H1 (cell line): ENCODE measurements around the gene SIRT5. TPM values are rescaled to one million over a fixed set of nuclear protein-coding genes. Genes with fewer than 3 reads are reported as not detected.

Source experiments
- CTCF ChIA-PET: fragments of 300-600 bp; sonication (Branson Sonifier 250); formaldehyde crosslinking; loops from one replicate; lab custom pipeline; 2021; ENCODE audit not compliant: partially characterized antibody; lab: Charles Lee
- POLR2A ChIA-PET: fragments of 300-600 bp; sonication (Branson Sonifier 250); formaldehyde crosslinking; loops from one replicate; lab custom pipeline; 2021; ENCODE audit warnings: inconsistent platforms; ENCODE audit not compliant: partially characterized antibody; lab: Charles Lee
- DNase-seq, 2 experiments: peaks; one replicate each; pipeline versions ENCODE4 v3.0.0 to v3.0.0-alpha.2; 2010 to 2022; ENCODE audit warnings: low spot score in 2 of 2, low read depth in 1 of 2, mixed read lengths in 1 of 2
- FAIRE-seq: peaks from 2 replicates; lab custom pipeline; 2011; peaks lifted over from hg19 to GRCh38; lab: Jason Lieb, UNC
- H2AFZ ChIP-seq: 2 replicates; pipeline ENCODE4 v1.8.1; 2012; ENCODE audit warnings: low read length, inconsistent platforms
- H2AK5ac ChIP-seq: 2 replicates; pipeline ENCODE4 v1.6.1; 2013; ENCODE audit warnings: low read depth, low read length
- H2BK120ac ChIP-seq: replicated peaks from 2 replicates; pipeline ENCODE3; 2013; ENCODE audit warnings: low read depth, low read length, inconsistent platforms
- H2BK12ac ChIP-seq: 2 replicates; pipeline ENCODE4 v1.6.1; 2013; ENCODE audit warnings: low read depth, low read length
- H2BK15ac ChIP-seq: 2 replicates; pipeline ENCODE4 v1.6.1; 2013; ENCODE audit warnings: low read length
- H2BK20ac ChIP-seq: 2 replicates; pipeline ENCODE4 v1.6.1; 2013; ENCODE audit warnings: low read length
- H2BK5ac ChIP-seq: 2 replicates; pipeline ENCODE4 v1.6.1; 2013; ENCODE audit warnings: low read depth, low read length
- H3K14ac ChIP-seq: 2 replicates; pipeline ENCODE4 v1.6.1; 2013; ENCODE audit warnings: inconsistent platforms; ENCODE audit not compliant: insufficient read length
- H3K18ac ChIP-seq: 2 replicates; pipeline ENCODE4 v1.6.1; 2013; ENCODE audit warnings: low read length; ENCODE audit errors: extremely low read depth
- H3K23ac ChIP-seq: 2 replicates; pipeline ENCODE4 v1.6.1; 2013; ENCODE audit warnings: inconsistent platforms; ENCODE audit not compliant: insufficient read length
- H3K23me2 ChIP-seq: 2 replicates; pipeline ENCODE4 v1.6.1; 2013; ENCODE audit warnings: low read depth, low read length
- H3K27ac ChIP-seq: 2 replicates; pipeline ENCODE4 v1.6.1; 2011; ENCODE audit warnings: low read depth, low read length, inconsistent platforms
- H3K27me3 ChIP-seq, 4 experiments: replicated peaks in 1 of 4; 1 replicate in 1 of 4; 2 replicates in 3 of 4; pipeline versions ENCODE4 v1.6.1 to v1.8.1; 2011 to 2013; ENCODE audit warnings: low read length in 3 of 4, mild to moderate bottlenecking in 3 of 4, inconsistent platforms in 2 of 4, mixed read lengths in 2 of 4, moderate library complexity in 1 of 4; ENCODE audit not compliant: control insufficient read depth in 3 of 4, insufficient read depth in 3 of 4; ENCODE audit errors: extremely low read depth in 1 of 4
- H3K36me3 ChIP-seq, 4 experiments: 2 replicates each; pipeline versions ENCODE4 v1.6.1 to v1.8.1; 2011 to 2013; ENCODE audit warnings: mild to moderate bottlenecking in 4 of 4, low read length in 3 of 4, moderate library complexity in 2 of 4, control low read depth in 1 of 4, inconsistent platforms in 1 of 4; ENCODE audit not compliant: insufficient read depth in 4 of 4, control insufficient read depth in 2 of 4
- H3K4ac ChIP-seq: replicated peaks from 2 replicates; pipeline ENCODE3; 2013; ENCODE audit warnings: low read length, low read depth, mixed read lengths, inconsistent platforms; ENCODE audit not compliant: insufficient read length
- H3K4me1 ChIP-seq, 4 experiments: replicated peaks in 1 of 4; 1 replicate in 1 of 4; 2 replicates in 3 of 4; pipeline versions ENCODE4 v1.6.1 to v1.8.1; 2011 to 2013; ENCODE audit warnings: low read length in 3 of 4, inconsistent platforms in 2 of 4, mixed read lengths in 1 of 4; ENCODE audit not compliant: insufficient read depth in 4 of 4, control insufficient read depth in 3 of 4
- H3K4me2 ChIP-seq, 2 experiments: 2 replicates each; pipeline versions ENCODE4 v1.6.1 to v1.8.1; 2011 to 2013; ENCODE audit warnings: low read depth in 2 of 2, low read length in 2 of 2, control low read depth in 1 of 2, inconsistent platforms in 1 of 2, mild to moderate bottlenecking in 1 of 2; ENCODE audit not compliant: insufficient read depth in 1 of 2
- H3K4me3 ChIP-seq, 4 experiments: fragments of 200-600, 300-600 bp in 1 of 4; sonication (generic), shearing (Covaris generic), sonication (Bioruptor Twin) in 1 of 4; 2 replicates each; pipeline versions ENCODE4 v1.5.1 to v1.8.1; 2011 to 2016; ENCODE audit warnings: low read length in 4 of 4, low read depth in 3 of 4, control low read depth in 2 of 4, inconsistent platforms in 2 of 4, mild to moderate bottlenecking in 2 of 4, mixed read lengths in 1 of 4, moderate library complexity in 1 of 4; ENCODE audit not compliant: insufficient read depth in 2 of 4; ENCODE audit errors: extremely low read depth in 1 of 4
- H3K56ac ChIP-seq: replicated peaks from 2 replicates; pipeline ENCODE3; 2013; ENCODE audit warnings: low read depth, mild to moderate bottlenecking, mixed read lengths, low read length, inconsistent platforms; ENCODE audit not compliant: insufficient read length
- H3K79me1 ChIP-seq: 2 replicates; pipeline ENCODE4 v1.6.1; 2013; ENCODE audit warnings: low read depth, low read length, control low read depth
- H3K79me2 ChIP-seq, 2 experiments: 2 replicates each; pipeline versions ENCODE4 v1.6.1 to v1.8.1; 2012 to 2013; ENCODE audit warnings: low read length in 2 of 2, mild to moderate bottlenecking in 2 of 2, inconsistent platforms in 1 of 2; ENCODE audit not compliant: insufficient read depth in 2 of 2, control insufficient read depth in 1 of 2
- H3K9ac ChIP-seq, 4 experiments: replicated peaks in 1 of 4; 1 replicate in 1 of 4; 2 replicates in 3 of 4; pipeline versions ENCODE4 v1.6.1 to v1.8.1; 2011 to 2013; ENCODE audit warnings: low read depth in 3 of 4, low read length in 3 of 4, control low read depth in 2 of 4, mild to moderate bottlenecking in 2 of 4, moderate library complexity in 2 of 4, inconsistent platforms in 1 of 4; ENCODE audit errors: extremely low read depth in 1 of 4
- H3K9me3 ChIP-seq, 2 experiments: 2 replicates each; pipeline versions ENCODE4 v1.6.1 to v1.8.1; 2012 to 2013; ENCODE audit warnings: mild to moderate bottlenecking in 2 of 2, moderate library complexity in 2 of 2, control low read depth in 1 of 2, inconsistent platforms in 1 of 2, low read depth in 1 of 2, low read length in 1 of 2, mixed read lengths in 1 of 2; ENCODE audit not compliant: insufficient read depth in 2 of 2
- H4K20me1 ChIP-seq, 2 experiments: replicated peaks in 1 of 2; 2 replicates each; pipeline versions ENCODE3 to v1.8.1; 2011 to 2013; ENCODE audit warnings: inconsistent platforms in 2 of 2, low read length in 2 of 2, mild to moderate bottlenecking in 1 of 2; ENCODE audit not compliant: insufficient read depth in 2 of 2, control insufficient read depth in 1 of 2
- H4K5ac ChIP-seq: 2 replicates; pipeline ENCODE4 v1.6.1; 2013; ENCODE audit warnings: low read length, low read depth, mixed read lengths, inconsistent platforms; ENCODE audit not compliant: insufficient read length
- H4K8ac ChIP-seq: 2 replicates; pipeline ENCODE4 v1.8.0; 2013; ENCODE audit warnings: mild to moderate bottlenecking, moderate library complexity, low read length, inconsistent platforms; ENCODE audit not compliant: insufficient read depth; ENCODE audit errors: extremely low read depth
- H4K91ac ChIP-seq: replicated peaks from 2 replicates; pipeline ENCODE3; 2013; ENCODE audit warnings: low read length, mixed read lengths, inconsistent platforms; ENCODE audit not compliant: insufficient read length
- BACH1 ChIP-seq: IDR thresholded peaks from 2 replicates; pipeline ENCODE4 v1.6.1; 2012; ENCODE audit warnings: low read length, improper control_type of control experiment
- BCL11A ChIP-seq, 2 experiments: IDR thresholded peaks; one replicate each; pipeline ENCODE4 v1.6.1; 2011; ENCODE audit warnings: low read depth in 2 of 2, low read length in 2 of 2, mild to moderate bottlenecking in 2 of 2
- CTBP2 ChIP-seq: IDR thresholded peaks from 2 replicates; pipeline ENCODE4 v1.7.0; 2011; ENCODE audit warnings: borderline replicate concordance, mild to moderate bottlenecking, moderate library complexity, mixed read lengths, low read length; ENCODE audit not compliant: insufficient read depth, insufficient read length
- EGR1 ChIP-seq: IDR thresholded peaks from 2 replicates; pipeline ENCODE4 v1.6.1; 2011; ENCODE audit warnings: low read depth, low read length, borderline replicate concordance
- JUN ChIP-seq: IDR thresholded peaks from 2 replicates; pipeline ENCODE4 v1.6.1; 2011; ENCODE audit warnings: low read depth, mild to moderate bottlenecking, improper control_type of control experiment, low read length
- KDM1A ChIP-seq: fragments of 200-600, 300-600 bp; sonication (generic); IDR thresholded peaks from 2 replicates; pipeline ENCODE4 v1.7.1; 2016; ENCODE audit warnings: mild to moderate bottlenecking, low read length, borderline replicate concordance
- MAFK ChIP-seq: IDR thresholded peaks from 2 replicates; pipeline ENCODE4 v1.6.1; 2012; ENCODE audit warnings: low read depth, mild to moderate bottlenecking, improper control_type of control experiment, low read length
- NRF1 ChIP-seq: IDR thresholded peaks from 2 replicates; pipeline ENCODE4 v1.6.1; 2011; ENCODE audit warnings: mild to moderate bottlenecking, low read depth, low read length, improper control_type of control experiment
- POLR2A ChIP-seq, 2 experiments: IDR thresholded peaks; 1 replicate in 1 of 2; 2 replicates in 1 of 2; pipeline ENCODE4 v1.6.1; 2011; ENCODE audit warnings: low read depth in 2 of 2, low read length in 2 of 2, mild to moderate bottlenecking in 2 of 2; ENCODE audit errors: control extremely low read depth in 1 of 2
- SRF ChIP-seq: IDR thresholded peaks from 2 replicates; pipeline ENCODE4 v1.6.1; 2011; ENCODE audit warnings: mild to moderate bottlenecking, low read depth, low read length, moderate library complexity
- SUZ12 ChIP-seq: fragments of 200-600 bp; sonication (generic); IDR thresholded peaks from 2 replicates; pipeline ENCODE4 v1.6.1; 2012; ENCODE audit warnings: mild to moderate bottlenecking, inconsistent platforms, low read length, moderate library complexity, mixed read lengths
- TAF1 ChIP-seq: IDR thresholded peaks from 2 replicates; pipeline ENCODE4 v1.6.1; 2011; ENCODE audit warnings: mild to moderate bottlenecking, low read depth, low read length
- TAF7 ChIP-seq: optimal IDR thresholded peaks from 2 replicates; pipeline ENCODE3; 2011; ENCODE audit warnings: low read depth, mild to moderate bottlenecking, inconsistent platforms, low read length, moderate library complexity, borderline replicate concordance
- WGBS, 2 experiments: shearing (Covaris generic) in 1 of 2; methylation state at CpG; one replicate each; pipeline versions ENCODE4 v1.1.6 to v1.1.7; 2013 to 2015; ENCODE audit warnings: low lambda C conversion rate in 2 of 2, mixed read lengths in 2 of 2, inconsistent platforms in 1 of 2, low coverage in 1 of 2, missing lambda C conversion rate in 1 of 2; ENCODE audit not compliant: insufficient replicate concordance in 2 of 2, insufficient coverage in 1 of 2, insufficient read length in 1 of 2; ENCODE audit errors: extremely low coverage in 1 of 2, missing lambda C conversion rate in 1 of 2; 5-methylcytosine and 5-hydroxymethylcytosine counted together
- polyA plus RNA-seq, 7 experiments: library from polyadenylated mRNA; depleted of rRNA in 3 of 7; stranded (reverse) in 5 of 7; unstranded in 2 of 7; fragments of >200 nt in 5 of 7; fragments of 200-250 nt in 2 of 7; gene quantifications; 1 replicate in 5 of 7; 2 replicates in 1 of 7; 4 replicates in 1 of 7; pipeline versions ENCODE4 v1.2.1 to v1.2.3, GENCODE V29; 2011 to 2013; ENCODE audit warnings: missing spikeins in 2 of 7, mixed read lengths in 2 of 7
- total RNA-seq: library from RNA; stranded (reverse); fragmentation: NEBNext Ultra II Directional; extraction: Animal tissue kit (Norgen Biotek cat#: 25700); gene quantifications from 2 replicates; pipeline ENCODE4 v1.2.1, GENCODE V29; 2021
- TF ChIP-seq, protein P1 (sequence below): IDR thresholded peaks from 2 replicates; pipeline ENCODE4 v1.6.1; 2011; ENCODE audit warnings: low read depth, mild to moderate bottlenecking, low read length; ENCODE audit not compliant: insufficient read depth

The SIRT5 gene
- total and polyA plus RNA-seq, 2 of the 8 experiments (the other 6 are each of a cell fraction or from before 2014, with no cell fraction given), result 7.4 to 14.7 TPM

DNA sequence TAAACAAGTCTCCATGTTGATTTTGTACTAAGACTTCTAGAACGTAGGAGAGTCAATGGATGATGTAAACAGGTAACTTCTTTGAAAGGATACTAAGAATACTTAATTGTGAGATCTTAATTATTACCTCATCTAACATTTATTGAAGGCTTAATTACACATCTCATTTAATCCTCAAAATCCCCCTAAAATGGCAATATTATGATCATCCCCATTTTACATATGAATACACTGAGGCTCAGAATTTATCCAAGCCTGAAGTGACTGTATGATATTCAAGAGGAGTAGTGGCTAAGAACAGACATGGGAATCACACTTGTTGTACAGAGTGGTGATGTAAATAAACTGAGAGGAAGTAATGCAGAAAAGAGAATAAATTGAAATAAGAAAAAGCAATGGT lies 63.6 kb downstream of the SIRT5 start:
- Histone ChIP-seq H3K9me3 (no peaks in the 10 kb centered on the region), H2BK5ac (no peak overlapping the region), H2BK12ac (no peak overlapping the region), H2BK15ac (no peak overlapping the region), H3K4ac (no peak overlapping the region), H4K8ac (no peak overlapping the region), H3K4me3 (no peak overlapping the region), H2AFZ (no peak overlapping the region), H3K23me2 (no peaks in the 10 kb centered on the region), H4K20me1 (no peaks in the 10 kb centered on the region), H3K18ac (no peak overlapping the region), H3K27ac (no peak overlapping the region), H3K9ac (no peak overlapping the region), H2AK5ac (no peak overlapping the region), H3K27me3 (no peaks in the 10 kb centered on the region), H3K79me1 (no peaks in the 10 kb centered on the region), H3K4me1 (peaks cover 0 to 12% (median 2%) of the 10 kb centered on the region in 4 experiments; a peak in 2 of 7 replicates), H3K14ac (no peak overlapping the region), H3K79me2 (no peaks in the 10 kb centered on the region), H2BK120ac (no peak overlapping the region), H3K36me3 (peaks cover 0 to 20% (median 2%) of the 10 kb centered on the region in 4 experiments; a peak in 3 of 8 replicates), H2BK20ac (no peak overlapping the region), H4K91ac (no peak overlapping the region), H4K5ac (no peak overlapping the region), H3K23ac (no peak overlapping the region), H3K56ac (no peak overlapping the region), H3K4me2 (no peak overlapping the region)
- FAIRE-seq (no peak), DNase-seq (no peak)
- ChIA-PET CTCF (interaction anchor here (1.3 kb wide), 1 partner anchor 13 kb away, joined by 5 read pairs; no protein-coding TSS in a partner anchor), POLR2A (interaction anchor here (1.3 kb wide), 1 partner anchor 23 kb away, joined by 4 read pairs; the partner anchor contains the start of gene NOL7)
- WGBS, 2 experiments, result 86% methylated on average over 1 of the region's 1 CpG; no CpG with 5 or more reads in 1 of the 2 experiments
- TF ChIP-seq EGR1, result no peak
- no peak for TF ChIP-seq SRF
- no peak for TF ChIP-seq TAF1
- no peak for TF ChIP-seq NRF1
- TF ChIP-seq, protein P1, sequence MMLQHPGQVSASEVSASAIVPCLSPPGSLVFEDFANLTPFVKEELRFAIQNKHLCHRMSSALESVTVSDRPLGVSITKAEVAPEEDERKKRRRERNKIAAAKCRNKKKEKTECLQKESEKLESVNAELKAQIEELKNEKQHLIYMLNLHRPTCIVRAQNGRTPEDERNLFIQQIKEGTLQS, result no peak
- TF ChIP-seq BACH1, result no peak
- TF ChIP-seq POLR2A (IDR thresholded peaks at IDR 0.05; ENCODE audit: control extremely low read depth in 1 of 2, low read depth in 2 of 2, low read length in 2 of 2), result no peak
- TF ChIP-seq CTBP2, result no peak
- TF ChIP-seq KDM1A, result no peak
- TF ChIP-seq SUZ12, result no peak
- no peak for TF ChIP-seq TAF7
- no peak for TF ChIP-seq BCL11A (IDR thresholded peaks at IDR 0.05; ENCODE audit: low read depth in 2 of 2, low read length in 2 of 2)
- no peak for TF ChIP-seq JUN
- TF ChIP-seq MAFK, result no peak
